ENCODE data around the gene POFUT1. TPM values are rescaled to one million over a fixed set of nuclear protein-coding genes. Genes with fewer than 3 reads are reported as not detected.

Gene POFUT1
- 43.8 and 61.3 TPM in 2 replicates for total RNA-seq

GRCh38 chr20:32207626-32208498 lies at the start of gene POFUT1, which contains the start of gene PLAGL2:
Gene POFUT1 (plus strand): TSS chr20:32207880. CDS start chr20:32207942, 62 bp downstream.
Gene PLAGL2 (minus strand): TSS chr20:32207743. CDS start chr20:32202178, 5,565 bp downstream.

GRCh38 chr20:32277361-32278198 lies 69.9 kb downstream of the POFUT1 start, which contains the start of gene KIF3B:
Gene KIF3B (plus strand): TSS chr20:32277651. CDS start chr20:32309778, 32,127 bp downstream.

Other genes starting within 250 kb of the POFUT1 start
- not detected in 2 replicates for gene XKR7, start 239.7 kb upstream of the POFUT1 start, total RNA-seq
- not detected in 2 replicates for gene CCM2L, start 197.4 kb upstream of the POFUT1 start, total RNA-seq
- gene HCK, start 155.6 kb upstream of the POFUT1 start, total RNA-seq, result not detected in 2 replicates
- 57.4 and 62.6 TPM in 2 replicates for gene TM9SF4, start 98.2 kb upstream of the POFUT1 start, total RNA-seq
- gene PLAGL2, start 137 bp upstream of the POFUT1 start, total RNA-seq, result 5.3 and 6.8 TPM in 2 replicates
- 25.6 and 32.4 TPM in 2 replicates for gene KIF3B, start 69.8 kb downstream of the POFUT1 start, total RNA-seq
- 39.8 and 63.6 TPM in 2 replicates for gene ASXL1, start 150.5 kb downstream of the POFUT1 start, total RNA-seq

Data from placental pericyte (primary cell).